Osteocyte (in vitro differentiated cells): ENCODE results near the gene FADS6. TPM values are rescaled to one million over a fixed set of nuclear protein-coding genes. Genes with fewer than 3 reads are reported as not detected.

Experiments used
- DNase-seq: peaks from one replicate; pipeline ENCODE4 v3.0.0; 2021; ENCODE audit warnings: mixed read lengths; ENCODE audit not compliant: unreplicated experiment; ENCODE audit errors: extremely low spot score
- H3K27ac Mint-ChIP-seq: one replicate; pipeline ENCODE4 v1.8.0; 2021; ENCODE audit warnings: mild to moderate bottlenecking, mixed read lengths; ENCODE audit not compliant: unreplicated experiment
- H3K27me3 Mint-ChIP-seq: one replicate; pipeline ENCODE4 v1.8.0; 2021; ENCODE audit warnings: mixed read lengths; ENCODE audit not compliant: unreplicated experiment
- H3K36me3 Mint-ChIP-seq: one replicate; pipeline ENCODE4 v1.8.0; 2021; ENCODE audit warnings: mixed read lengths; ENCODE audit not compliant: unreplicated experiment
- H3K4me1 Mint-ChIP-seq: one replicate; pipeline ENCODE4 v1.8.0; 2021; ENCODE audit warnings: mixed read lengths; ENCODE audit not compliant: unreplicated experiment
- H3K4me3 Mint-ChIP-seq: one replicate; pipeline ENCODE4 v1.8.0; 2021; ENCODE audit warnings: mild to moderate bottlenecking, moderate library complexity, mixed read lengths; ENCODE audit not compliant: unreplicated experiment
- H3K9me3 Mint-ChIP-seq: one replicate; pipeline ENCODE4 v1.8.0; 2021; ENCODE audit warnings: mixed read lengths; ENCODE audit not compliant: unreplicated experiment
- CTCF ChIP-seq: fragments of 200-600 bp; sonication (generic); IDR thresholded peaks from 2 replicates; pipeline ENCODE4 v1.5.0; 2021; ENCODE audit warnings: antibody characterized with exemption, mild to moderate bottlenecking, moderate library complexity
- total RNA-seq: library from RNA; stranded (reverse); gene quantifications from 2 replicates; pipeline ENCODE4 v1.2.1, GENCODE V29; 2021

Gene FADS6
- total RNA-seq, 1 donor from 2014 or later = not detected

DNA sequence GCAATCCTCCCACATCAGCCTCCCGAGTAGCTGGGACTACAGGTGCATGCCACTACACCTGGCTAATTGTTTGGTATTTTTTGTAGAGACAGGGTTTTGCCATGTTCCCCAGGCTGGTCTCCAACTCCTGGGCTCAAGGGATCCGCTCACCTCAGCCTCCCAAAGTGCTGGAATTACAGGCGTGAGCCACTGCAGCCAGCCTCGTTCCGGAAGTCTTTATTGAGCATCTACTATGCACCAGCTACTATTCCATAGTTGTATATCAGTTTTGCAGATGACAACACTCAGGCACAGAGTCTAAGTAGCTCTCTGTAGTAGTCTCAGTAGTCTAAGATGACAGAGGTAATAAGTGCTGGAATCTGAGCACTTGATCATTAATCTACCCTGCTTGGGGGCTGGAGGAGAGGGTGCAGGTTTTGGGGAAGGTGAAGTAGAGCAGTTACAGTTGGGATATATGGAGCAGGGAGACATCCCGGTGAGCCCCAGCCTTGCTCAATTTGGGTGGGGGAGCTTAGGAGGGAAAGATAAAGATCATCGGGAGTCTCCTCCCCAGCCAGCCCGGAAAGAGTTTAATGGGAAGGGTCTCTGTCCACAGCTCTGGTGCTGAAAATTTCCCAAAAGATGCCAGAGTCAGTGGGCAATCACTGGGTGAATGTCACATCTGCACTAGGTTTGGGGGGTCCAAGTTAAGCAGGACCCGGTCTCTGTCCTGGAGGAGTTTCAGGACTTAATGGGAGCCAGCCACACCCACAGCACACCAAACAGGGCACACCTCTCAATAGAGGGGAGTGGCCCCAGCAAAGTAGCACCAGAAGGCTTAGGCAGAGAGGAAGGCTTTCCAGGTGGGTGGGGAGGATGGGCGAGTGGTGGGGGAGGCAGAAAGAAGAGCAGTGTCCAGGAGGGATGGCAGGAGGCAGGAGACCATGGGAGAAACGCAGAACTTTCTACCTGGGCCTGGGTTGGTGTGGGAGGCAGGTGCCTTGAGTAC lies 43.9 kb upstream of the FADS6 start:
- Mint-ChIP-seq H3K27me3 (peaks cover 64% of the 10 kb centered on the region), H3K4me3 (no peak overlapping the region), H3K27ac (no peak overlapping the region), H3K36me3 (peaks cover 1% of the 10 kb centered on the region), H3K4me1 (no peaks in the 10 kb centered on the region), H3K9me3 (no peaks in the 10 kb centered on the region)
- DNase-seq = no peak
- TF ChIP-seq CTCF = no peak

DNA sequence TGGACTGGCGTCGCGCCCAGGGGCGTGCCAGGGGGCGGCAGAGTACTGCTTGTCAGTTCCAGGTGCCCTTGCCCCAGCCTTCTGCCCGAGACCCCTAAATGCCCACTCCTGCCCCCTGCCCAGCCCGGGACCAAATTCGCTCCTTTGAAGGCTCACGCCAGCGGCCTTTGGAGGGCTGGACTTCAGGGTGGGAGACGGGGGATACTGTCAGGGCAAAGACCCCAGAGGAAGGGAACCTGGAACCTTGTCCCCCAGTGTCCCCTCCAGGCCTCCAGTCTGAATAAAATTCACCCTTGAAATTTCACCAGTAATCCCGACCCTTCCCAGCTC lies 43.0 kb upstream of the FADS6 start:
- Mint-ChIP-seq H3K36me3 (peaks cover 1% of the 10 kb centered on the region), H3K9me3 (no peaks in the 10 kb centered on the region), H3K27ac (no peak overlapping the region), H3K27me3 (peaks cover 63% of the 10 kb centered on the region), H3K4me3 (no peak overlapping the region), H3K4me1 (no peaks in the 10 kb centered on the region)
- no peak for DNase-seq
- no peak for TF ChIP-seq CTCF

DNA sequence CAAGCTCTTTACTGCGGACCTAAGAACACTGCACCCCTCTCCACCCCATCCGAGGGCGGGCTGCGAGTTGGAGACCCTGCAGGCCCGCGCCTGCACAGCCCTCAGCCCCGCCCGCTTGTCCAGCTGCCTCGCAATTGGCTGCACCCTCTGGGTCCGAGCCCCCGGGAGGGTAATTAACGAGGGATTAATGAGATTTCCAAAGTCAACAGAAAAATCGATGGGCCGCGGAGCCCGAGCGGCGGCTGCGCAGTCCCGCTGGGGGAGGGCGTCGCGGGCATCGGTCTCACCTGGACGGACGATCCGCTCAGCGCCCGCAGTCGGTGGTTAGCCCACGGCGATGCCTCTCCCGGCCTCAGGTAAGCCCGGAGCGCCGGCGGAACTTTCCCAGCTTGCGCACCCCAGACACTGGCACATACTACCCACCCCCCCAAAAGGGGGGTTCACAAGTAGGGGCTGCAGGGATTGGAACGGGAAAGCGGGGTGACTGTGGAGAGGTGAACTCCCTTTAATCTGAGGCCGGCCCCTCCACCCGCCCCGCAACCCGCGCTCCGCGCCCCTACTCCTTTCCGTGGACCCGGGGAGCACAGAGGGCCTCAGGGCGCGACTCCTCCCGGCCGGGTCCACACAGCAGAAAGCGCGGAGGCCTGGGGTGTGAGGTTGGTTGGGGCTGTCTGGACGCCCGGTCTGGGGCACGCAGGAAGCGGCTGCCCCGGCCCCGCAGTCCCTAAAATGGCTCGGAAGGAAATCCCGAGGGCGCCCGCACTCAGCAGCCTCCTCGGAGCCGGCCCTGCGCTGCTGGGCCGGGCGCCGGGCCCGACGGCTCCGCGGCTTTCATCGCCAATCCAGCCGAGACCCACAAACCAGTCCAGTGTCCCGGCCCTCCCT lies 42.4 kb upstream of the FADS6 start, which contains the start of gene OTOP3:
Gene OTOP3 (plus strand): TSS at position 314 of the 885 bp plus-strand sequence. CDS start 24 bp downstream, at position 338.
- no peak for DNase-seq
- no peak for TF ChIP-seq CTCF
- H3K4me3 Mint-ChIP-seq = no peak within 1 kb of the TSS

GRCh38 chr17:74935048-74935447 lies 41.6 kb upstream of the FADS6 start:
- H3K27me3 Mint-ChIP-seq = peaks cover 74% of the 10 kb centered on the region
- DNase-seq = no peak
- TF ChIP-seq CTCF = no peak
- no peak overlapping the region for H3K27ac Mint-ChIP-seq
- H3K4me1 Mint-ChIP-seq = peaks cover 3% of the 10 kb centered on the region
- H3K36me3 Mint-ChIP-seq = peaks cover 1% of the 10 kb centered on the region
- no peak overlapping the region for H3K4me3 Mint-ChIP-seq
- no peaks in the 10 kb centered on the region for H3K9me3 Mint-ChIP-seq

More for the DNA sequence above, 42.4 kb upstream of the FADS6 start, which contains the start of gene OTOP3:
- Mint-ChIP-seq H3K9me3 (no peaks in the 10 kb centered on the region), H3K27ac (no peak within 1 kb of the TSS), H3K27me3 (peaks cover 67% of the 10 kb centered on the region), H3K4me1 (peaks cover 3% of the 10 kb centered on the region), H3K36me3 (peaks cover 1% of the 10 kb centered on the region)
